Left kidney (tissue), 2 donors: ENCODE data around the gene MCM6. TPM values are rescaled to one million over a fixed set of nuclear protein-coding genes. Genes with fewer than 3 reads are reported as not detected.
"Not testable (repeated sequence)": the region's sequence is repeated elsewhere in the genome, so short reads cannot be mapped to it uniquely, and the experiment has no call there.

Experiments used
- DNase-seq: peaks from one replicate; pipeline ENCODE4 v3.0.0-alpha.2; 2013
- polyA plus RNA-seq: library from polyadenylated mRNA; unstranded; fragments of 120-200 nt; gene quantifications from one replicate; pipeline ENCODE4 v1.2.1, GENCODE V29; 2013; ENCODE audit not compliant: insufficient read length

MCM6 gene
- polyA plus RNA-seq, 1 donor: 73.0 TPM

GRCh38 chr2:135825131-135825530 is 51.1 kb downstream of the MCM6 start:
- no peak for DNase-seq

GRCh38 chr2:135822855-135823254 is 53.4 kb downstream of the MCM6 start:
- no peak for DNase-seq

- no peak for DNase-seq
These were observed 55.1 kb downstream of the MCM6 start for GRCh38 chr2:135821190-135821589.

GRCh38 chr2:135820003-135820618 is 56.1 kb downstream of the MCM6 start:
- DNase-seq: no peak

GRCh38 chr2:135818937-135819610 is 57.2 kb downstream of the MCM6 start:
- DNase-seq: no peak

GRCh38 chr2:135817951-135818350 is 58.3 kb downstream of the MCM6 start:
- no peak for DNase-seq

- DNase-seq: no peak
These were observed 58.8 kb downstream of the MCM6 start for GRCh38 chr2:135817466-135817865.

GRCh38 chr2:135815269-135815668 is 61.0 kb downstream of the MCM6 start:
- no peak for DNase-seq

GRCh38 chr2:135812907-135813511 is 63.2 kb downstream of the MCM6 start:
- no peak for DNase-seq

GRCh38 chr2:135807874-135808273 is 68.4 kb downstream of the MCM6 start:
- not testable (repeated sequence) for DNase-seq

GRCh38 chr2:135803278-135803677 is 73.0 kb downstream of the MCM6 start:
- no peak for DNase-seq

- no peak for DNase-seq
These were observed 73.9 kb downstream of the MCM6 start for GRCh38 chr2:135802350-135802749.

- DNase-seq: no peak
These were observed 75.5 kb downstream of the MCM6 start for GRCh38 chr2:135800513-135801460.

- no peak for DNase-seq
These were observed 76.5 kb downstream of the MCM6 start for GRCh38 chr2:135799738-135800137.

GRCh38 chr2:135798762-135799161 is 77.5 kb downstream of the MCM6 start:
- DNase-seq: no peak

- no peak for DNase-seq
These were observed 78.0 kb downstream of the MCM6 start for GRCh38 chr2:135798275-135798705.

- DNase-seq: peak; percentile 49
These were observed 78.6 kb downstream of the MCM6 start for GRCh38 chr2:135797497-135798274.

- DNase-seq: no peak
These were observed 79.6 kb downstream of the MCM6 start for GRCh38 chr2:135796606-135797005.

- not testable (repeated sequence) for DNase-seq
These were observed 80.6 kb downstream of the MCM6 start for GRCh38 chr2:135795641-135796040.

- no peak for DNase-seq
These were observed 83.7 kb downstream of the MCM6 start for GRCh38 chr2:135792401-135793150.
